DMS153 treated with DMSO at 0.1 percent for 48 hours (cell line): ENCODE results near the gene ALK.

ENCODE experiments used
- DNase-seq: peaks from one replicate; lab custom pipeline; 2025; ENCODE audit not compliant: unreplicated experiment; lab: John Stamatoyannopoulos, UW

Gene ALK

GRCh38 chr2:29662861-29663260 is 258.5 kb downstream of the ALK start:
- DNase-seq, result no peak

DNA sequence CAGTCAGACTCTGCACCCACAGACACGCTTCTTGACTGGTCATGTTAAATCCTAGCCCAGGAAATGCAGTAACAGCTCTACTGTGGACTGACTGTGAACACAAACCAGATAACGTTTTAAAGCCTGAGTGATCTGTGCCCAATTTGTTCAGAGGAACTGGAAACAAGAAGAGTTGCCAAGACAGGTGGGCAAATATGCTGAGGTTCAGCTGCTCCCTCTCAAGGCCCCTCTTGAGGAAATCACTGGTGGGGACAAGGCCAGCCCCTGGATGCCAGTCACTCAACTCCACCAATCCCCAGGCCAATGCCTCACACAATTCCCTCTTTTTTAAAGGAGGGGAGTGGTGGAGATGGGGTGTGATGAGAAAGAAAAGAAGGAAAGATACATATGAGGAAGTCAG is 261.2 kb downstream of the ALK start:
- DNase-seq, result no peak

GRCh38 chr2:29659178-29659577 is 262.2 kb downstream of the ALK start:
- no peak for DNase-seq

DNA sequence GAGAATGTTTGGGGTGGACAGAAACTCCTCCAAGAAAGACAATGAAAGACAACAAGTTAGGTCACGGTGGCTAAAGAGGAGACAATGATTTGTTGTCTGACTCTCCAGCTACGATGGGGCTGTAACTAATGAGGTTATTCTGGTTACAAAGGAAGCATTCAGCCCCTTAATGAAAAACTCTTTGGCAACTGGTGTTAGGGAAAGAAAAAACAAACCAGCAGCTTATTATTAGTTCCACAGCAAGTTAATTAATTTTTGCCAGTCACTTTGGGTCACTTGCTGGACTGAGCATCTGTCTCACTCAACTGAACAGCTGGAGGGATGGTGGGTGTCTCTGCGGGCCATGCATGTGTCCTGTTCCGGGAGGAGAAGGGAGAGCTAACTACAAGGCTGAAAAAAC is 263.7 kb downstream of the ALK start:
- no peak for DNase-seq

DNA sequence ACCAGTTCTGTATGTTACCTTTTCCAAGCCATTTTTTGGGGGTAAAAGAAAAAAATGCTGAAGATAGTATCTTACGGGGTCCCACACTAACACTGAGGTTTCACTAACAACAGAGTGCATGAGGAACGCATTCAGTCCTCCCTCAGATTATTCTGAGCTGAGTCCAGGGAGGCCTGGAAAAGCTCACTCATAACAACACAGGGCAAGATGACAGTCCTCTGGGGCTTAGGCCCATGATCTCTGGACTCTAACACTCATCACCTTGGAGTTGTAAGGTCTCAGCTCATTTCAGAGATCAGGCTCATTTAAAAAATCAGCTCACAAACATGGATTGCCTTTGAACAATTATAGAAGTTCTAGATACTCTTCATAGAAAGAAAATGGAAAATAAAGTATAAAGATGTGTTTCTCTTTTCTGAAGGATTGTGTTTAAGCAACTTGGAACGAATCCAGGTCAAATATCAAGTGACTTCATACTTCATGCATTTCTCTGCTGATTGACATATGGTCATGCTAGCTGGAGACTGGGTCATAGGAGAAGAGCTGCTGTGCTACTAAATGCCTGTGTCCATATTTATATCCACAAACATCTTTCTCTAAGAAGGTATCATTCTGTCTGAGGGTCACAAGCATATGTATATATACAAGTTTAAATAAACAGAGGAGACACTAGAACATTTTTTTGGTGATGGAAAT is 265.8 kb downstream of the ALK start:
- DNase-seq, result no peak

DNA sequence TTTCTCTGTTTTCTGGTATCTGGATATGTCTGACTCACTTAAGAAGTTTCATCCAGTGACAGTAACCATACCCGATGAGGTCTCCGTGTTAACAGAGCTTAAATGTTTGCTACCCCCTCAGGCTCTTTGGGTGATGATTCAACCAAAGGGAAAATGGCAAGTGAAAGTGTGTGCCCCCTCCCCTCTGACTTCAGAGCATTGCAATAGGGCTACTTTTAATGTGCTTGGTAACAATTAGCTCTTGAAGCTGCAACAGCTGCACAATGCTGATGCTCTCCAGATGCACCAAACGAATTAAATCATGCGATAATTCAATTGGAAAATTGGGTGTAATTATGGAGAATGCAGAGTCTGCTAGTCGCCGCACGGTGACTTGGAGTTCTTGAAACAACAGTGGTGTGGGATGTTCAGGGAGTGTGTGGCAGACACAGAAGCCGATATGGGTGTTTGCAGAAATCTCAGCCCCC is 270.7 kb downstream of the ALK start:
- DNase-seq, result no peak

DNA sequence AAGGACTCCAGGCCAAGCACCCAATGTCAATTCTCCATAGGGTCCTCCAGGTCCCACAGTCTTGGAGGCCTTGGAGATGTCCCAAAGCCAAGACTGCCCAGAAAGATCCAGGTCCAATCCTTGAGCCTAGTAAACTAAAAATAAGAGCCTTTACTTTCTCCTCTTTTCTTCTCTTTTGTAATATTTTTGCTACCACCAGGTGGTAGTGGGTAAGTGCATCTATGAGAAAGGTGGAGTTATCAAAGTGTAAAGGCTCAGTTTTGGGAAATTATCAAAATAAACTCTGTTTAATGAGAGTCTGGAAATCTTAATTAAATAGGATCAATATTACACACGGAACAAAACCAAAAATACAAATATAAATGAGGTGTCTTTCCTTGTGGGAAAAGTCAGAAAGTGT is 276.4 kb downstream of the ALK start:
- no peak for DNase-seq

- DNase-seq, result no peak
These were observed 278.2 kb downstream of the ALK start for GRCh38 chr2:29643196-29643595.

DNA sequence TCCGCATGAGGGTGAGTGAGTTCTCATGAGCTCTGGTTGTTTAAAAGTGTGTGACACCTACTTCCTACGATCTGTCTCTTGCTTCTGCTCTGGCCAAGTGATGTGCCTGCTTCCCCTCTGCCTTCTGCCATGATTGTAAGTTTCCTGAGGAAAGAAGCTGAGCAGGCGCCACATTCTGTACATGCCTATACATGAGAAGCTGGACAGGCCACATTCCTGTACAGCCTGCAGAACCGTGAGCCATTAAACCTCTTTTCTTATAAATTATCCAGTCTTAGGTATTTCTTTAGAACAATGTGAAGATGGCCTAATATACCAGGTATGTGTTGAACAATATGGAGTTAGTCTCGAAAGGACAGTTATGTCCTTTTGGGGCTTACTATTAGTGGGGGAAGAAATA is 281.0 kb downstream of the ALK start:
- no peak for DNase-seq

- DNase-seq, result no peak
These were observed 282.7 kb downstream of the ALK start for GRCh38 chr2:29638641-29639040.

GRCh38 chr2:29634916-29635315 is 286.5 kb downstream of the ALK start:
- no peak for DNase-seq

- DNase-seq, result no peak
These were observed 289.4 kb downstream of the ALK start for GRCh38 chr2:29632018-29632417.

GRCh38 chr2:29629495-29629894 is 291.9 kb downstream of the ALK start:
- no peak for DNase-seq

GRCh38 chr2:29628862-29629261 is 292.5 kb downstream of the ALK start:
- DNase-seq, result peak; percentile 19

DNA sequence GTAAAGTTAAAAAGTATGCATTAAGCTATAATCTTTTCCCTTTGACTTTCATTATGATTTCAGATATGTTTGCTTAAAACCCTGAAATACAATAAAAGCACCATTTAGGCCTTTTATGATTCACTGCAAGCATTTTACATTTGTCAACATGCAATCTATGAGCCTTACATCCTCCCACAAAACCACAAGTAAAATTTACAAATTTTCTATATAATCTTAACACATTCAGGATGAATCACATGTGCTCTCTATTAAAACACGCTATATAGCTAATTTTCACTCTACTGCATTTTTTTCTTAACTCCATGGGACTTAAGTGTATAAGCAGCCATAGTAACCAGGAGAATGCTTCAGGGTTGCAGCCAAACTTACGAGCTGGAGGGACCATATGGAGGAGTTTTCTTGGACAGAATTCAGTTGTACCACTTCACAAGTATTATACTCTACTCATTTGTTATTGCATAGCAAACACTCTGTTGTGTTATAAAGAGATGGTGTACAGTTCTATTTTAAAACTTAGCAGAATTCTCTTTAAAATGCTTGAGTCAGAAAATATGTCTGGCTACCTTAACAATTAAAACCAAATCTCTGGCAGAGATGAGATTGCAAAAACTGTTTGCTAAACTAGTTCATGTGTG is 293.2 kb downstream of the ALK start:
- DNase-seq, result no peak

- DNase-seq, result no peak
These were observed 294.1 kb downstream of the ALK start for GRCh38 chr2:29627279-29627711.

GRCh38 chr2:29620890-29621289 is 300.5 kb downstream of the ALK start:
- DNase-seq, result no peak

DNA sequence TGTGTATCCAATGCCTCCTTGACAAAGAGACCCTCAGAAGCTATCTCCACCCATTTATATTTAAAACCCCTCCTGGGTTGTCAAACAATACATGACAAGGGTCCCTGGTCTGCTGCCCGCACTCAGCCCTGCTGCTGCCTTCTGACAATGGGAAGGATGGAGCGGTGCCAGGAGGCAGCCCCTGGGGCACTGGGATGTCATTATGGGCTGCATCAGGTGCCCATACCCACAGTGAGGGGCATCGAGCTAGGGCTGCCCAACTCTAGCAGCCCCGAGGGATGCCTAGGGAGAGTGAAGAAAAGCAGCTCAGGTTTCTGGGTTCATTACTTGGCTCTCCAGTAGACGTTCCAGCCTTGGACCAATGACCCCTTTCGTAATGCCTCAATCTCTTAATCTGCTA is 301.7 kb downstream of the ALK start:
- DNase-seq, result no peak

GRCh38 chr2:29618024-29618423 is 303.4 kb downstream of the ALK start:
- DNase-seq, result no peak

DNA sequence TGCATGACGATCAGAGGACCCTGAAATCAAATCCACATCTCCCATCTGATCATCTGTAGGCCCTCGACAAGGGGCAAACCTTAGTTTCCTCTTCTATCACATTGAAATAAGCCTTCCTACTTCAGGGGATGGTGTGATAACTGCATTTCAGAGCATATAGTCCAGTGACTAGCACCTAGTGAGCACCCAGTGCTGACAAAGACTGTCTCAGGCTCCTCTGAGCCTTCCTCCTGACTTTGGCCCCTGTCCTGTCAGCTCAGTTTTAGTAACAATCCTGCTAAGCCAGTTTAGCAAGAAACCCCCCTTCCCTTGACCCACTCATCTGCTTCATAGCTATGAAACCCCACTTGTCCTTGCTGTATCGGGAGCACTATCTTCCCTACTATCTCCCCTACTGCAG is 304.0 kb downstream of the ALK start:
- DNase-seq, result no peak

DNA sequence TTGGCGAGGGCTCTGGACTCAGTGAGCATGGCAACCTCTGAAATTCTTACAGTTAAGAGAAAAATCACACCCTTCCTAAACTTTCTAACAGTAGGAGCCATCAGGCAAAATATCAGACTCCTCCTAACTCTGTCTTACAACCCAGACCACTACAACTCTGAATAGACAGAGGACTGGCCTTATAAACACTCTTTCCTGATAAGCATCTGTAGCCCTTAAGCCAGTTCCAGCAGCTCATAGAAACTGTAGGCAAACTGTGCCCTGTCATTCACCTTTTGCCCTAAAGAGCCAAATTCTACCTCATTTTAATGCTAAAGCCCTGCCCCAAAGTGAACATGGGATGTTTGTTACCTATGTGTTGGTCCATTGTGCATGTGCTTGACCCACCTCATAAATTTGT is 304.8 kb downstream of the ALK start:
- no peak for DNase-seq

DNA sequence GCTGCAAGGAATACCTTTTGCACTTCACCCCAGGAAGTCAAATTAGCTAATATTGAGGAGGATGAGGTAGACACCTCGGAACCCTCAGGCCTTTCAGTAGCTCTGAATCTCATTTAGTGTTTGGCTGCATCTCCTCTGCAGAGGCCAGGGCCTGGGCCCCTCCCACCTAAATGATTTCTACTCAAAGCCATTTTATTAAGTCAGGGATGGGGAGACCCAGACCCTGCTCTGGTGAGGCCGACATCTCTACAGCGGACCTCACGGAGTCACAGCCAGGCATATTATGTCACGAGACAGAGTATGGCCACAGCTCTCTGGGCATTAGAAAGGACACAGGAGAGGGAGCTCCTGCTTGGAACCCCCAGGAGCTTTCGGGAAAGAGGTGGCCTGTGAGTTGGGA is 305.5 kb downstream of the ALK start:
- DNase-seq, result no peak

DNA sequence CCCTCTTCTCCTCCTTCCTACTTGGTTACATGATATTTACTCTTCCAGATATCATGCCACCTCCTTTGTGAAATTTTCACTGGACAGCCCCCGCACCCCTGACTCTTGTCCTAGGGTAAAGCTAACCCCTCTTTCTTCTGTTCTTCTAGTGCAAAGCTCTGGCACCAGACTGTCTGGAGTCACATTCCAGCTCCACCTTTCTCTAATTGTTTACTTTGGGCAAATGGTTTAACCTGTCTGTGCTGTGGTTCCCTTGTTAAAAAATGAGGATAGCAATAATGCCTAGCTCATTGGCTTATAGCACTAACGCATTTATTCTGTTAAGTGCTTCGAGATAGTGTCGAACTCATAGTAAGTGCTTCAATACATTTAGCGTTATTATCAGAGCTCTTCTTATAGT is 306.2 kb downstream of the ALK start:
- DNase-seq, result no peak
